ENCODE measurements around the gene ARSG. TPM values are rescaled to one million over a fixed set of nuclear protein-coding genes. Genes with fewer than 3 reads are reported as not detected.

ARSG gene
- total and polyA plus RNA-seq, 2 donors (not counting 3 experiments of a cell fraction or from before 2014, with no cell fraction given) = 3.9 to 7.0 TPM

- H3K4me3 ChIP-seq (replicated peaks in 1 of 3; ENCODE audit: insufficient read depth in 1 of 3, low read depth in 1 of 3, low read length in 3 of 3) = no peak overlapping the region
- H2AFZ ChIP-seq (ENCODE audit: low read depth, low read length) = no peak overlapping the region
- H4K20me1 ChIP-seq (replicated peaks; ENCODE audit: control insufficient read depth, extremely low read depth, insufficient read depth, low read length) = no peaks in the 10 kb centered on the region
- TF ChIP-seq POLR2A (IDR thresholded peaks at IDR 0.05; ENCODE audit: low read depth, low read length) (no peak), JUN (IDR thresholded peaks at IDR 0.05; ENCODE audit: borderline replicate concordance, insufficient read depth, insufficient read length, low read depth) (no peak), MYC (IDR thresholded peaks at IDR 0.05; ENCODE audit: low read depth, low read length) (no peak), FOS (IDR thresholded peaks at IDR 0.05; ENCODE audit: borderline replicate concordance, insufficient read depth, low read length) (no peak), EZH2 (IDR thresholded peaks at IDR 0.05; ENCODE audit: borderline replicate concordance, low read depth, low read length, severe bottlenecking) (no peak), POLR2AphosphoS5 (IDR thresholded peaks at IDR 0.05; ENCODE audit: insufficient read depth, low read depth, low read length) (no peak), GATA2 (IDR thresholded peaks at IDR 0.05; ENCODE audit: insufficient read depth, insufficient read length, low read depth, low read length) (no peak)
- TF ChIP-seq, protein P1, sequence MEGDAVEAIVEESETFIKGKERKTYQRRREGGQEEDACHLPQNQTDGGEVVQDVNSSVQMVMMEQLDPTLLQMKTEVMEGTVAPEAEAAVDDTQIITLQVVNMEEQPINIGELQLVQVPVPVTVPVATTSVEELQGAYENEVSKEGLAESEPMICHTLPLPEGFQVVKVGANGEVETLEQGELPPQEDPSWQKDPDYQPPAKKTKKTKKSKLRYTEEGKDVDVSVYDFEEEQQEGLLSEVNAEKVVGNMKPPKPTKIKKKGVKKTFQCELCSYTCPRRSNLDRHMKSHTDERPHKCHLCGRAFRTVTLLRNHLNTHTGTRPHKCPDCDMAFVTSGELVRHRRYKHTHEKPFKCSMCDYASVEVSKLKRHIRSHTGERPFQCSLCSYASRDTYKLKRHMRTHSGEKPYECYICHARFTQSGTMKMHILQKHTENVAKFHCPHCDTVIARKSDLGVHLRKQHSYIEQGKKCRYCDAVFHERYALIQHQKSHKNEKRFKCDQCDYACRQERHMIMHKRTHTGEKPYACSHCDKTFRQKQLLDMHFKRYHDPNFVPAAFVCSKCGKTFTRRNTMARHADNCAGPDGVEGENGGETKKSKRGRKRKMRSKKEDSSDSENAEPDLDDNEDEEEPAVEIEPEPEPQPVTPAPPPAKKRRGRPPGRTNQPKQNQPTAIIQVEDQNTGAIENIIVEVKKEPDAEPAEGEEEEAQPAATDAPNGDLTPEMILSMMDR (IDR thresholded peaks at IDR 0.05; ENCODE audit: extremely low read depth in 1 of 2, insufficient read depth in 1 of 2, low read depth in 1 of 2, low read length in 2 of 2) = no peak
- TF ChIP-seq, protein P2, sequence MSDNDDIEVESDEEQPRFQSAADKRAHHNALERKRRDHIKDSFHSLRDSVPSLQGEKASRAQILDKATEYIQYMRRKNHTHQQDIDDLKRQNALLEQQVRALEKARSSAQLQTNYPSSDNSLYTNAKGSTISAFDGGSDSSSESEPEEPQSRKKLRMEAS (IDR thresholded peaks at IDR 0.05; ENCODE audit: insufficient read depth, insufficient read length) = no peak
- intact Hi-C loops (cut with micrococcal nuclease) = loop anchor here (2.0 to 5.0 kb wide), 4 partner anchors 25 to 328 kb away; no protein-coding TSS in a partner anchor
- H3K27me3 ChIP-seq (ENCODE audit: control insufficient read depth in 2 of 2, insufficient read depth in 2 of 2, low read length in 2 of 2) = no peaks in the 10 kb centered on the region
- H3K4me2 ChIP-seq (ENCODE audit: insufficient read depth, low read length) = no peak overlapping the region
- no peaks in the 10 kb centered on the region for H3K9me1 ChIP-seq (replicated peaks; ENCODE audit: control insufficient read depth, extremely low read depth, insufficient read depth, low read length)
- no peaks in the 10 kb centered on the region for H3K79me2 ChIP-seq (ENCODE audit: control insufficient read depth, insufficient read depth, low read length)
- no peaks in the 10 kb centered on the region for H3K9me3 ChIP-seq (replicated peaks; ENCODE audit: control insufficient read depth, insufficient read depth, low read length)
- peak overlapping the region; percentile 21 for H3K27ac ChIP-seq (ENCODE audit: insufficient read depth, low read depth, low read length)
- FAIRE-seq = no peak
- H3K4me1 ChIP-seq (ENCODE audit: control insufficient read depth, extremely low read depth, insufficient read depth, low read length) = peaks cover 50% of the 10 kb centered on the region
- DNase-seq (ENCODE audit: low read depth, low spot score) = no peak
- no TSS peak for BruUV-seq (replicated peaks)
- ChIA-PET POLR2A (no interaction called here), CTCF (interaction anchor here (2.1 kb wide), 1 partner anchor 19 kb away, joined by 7 read pairs; no protein-coding TSS in a partner anchor)
- no peak overlapping the region for H3K9ac ChIP-seq (replicated peaks; ENCODE audit: extremely low read depth, insufficient read depth, low read length)
- dilution Hi-C loops (cut with MboI; ENCODE audit: extremely low pct_ligation_motif_present, low sequenced_read_pairs) = no loop called here
- H3K36me3 ChIP-seq (ENCODE audit: control insufficient read depth in 2 of 2, extremely low read depth in 1 of 2, insufficient read depth in 2 of 2, low read length in 2 of 2) = no peaks in the 10 kb centered on the region
These were observed 88.7 kb downstream of the ARSG start for GRCh38 chr17:68379692-68380677.
